DOHH2 (cell line): ENCODE results near the gene SNCG.

Experiments used
- H3F3A ChIP-seq: fragments of 200-600 bp; sonication (generic), shearing (Covaris generic); 2 replicates; pipeline ENCODE4 v1.6.0; 2016; ENCODE audit warnings: antibody characterized with exemption, mild to moderate bottlenecking; ENCODE audit not compliant: control insufficient read depth, insufficient read depth
- H3K27ac ChIP-seq: fragments of 200-600 bp; sonication (generic); 2 replicates; pipeline ENCODE4 v1.5.1; 2014; ENCODE audit warnings: low read depth, mild to moderate bottlenecking, low read length, moderate library complexity
- H3K27me3 ChIP-seq: fragments of 200-600 bp; sonication (generic); 2 replicates; pipeline ENCODE4 v1.6.1; 2014; ENCODE audit warnings: mild to moderate bottlenecking, low read length, mixed read lengths; ENCODE audit not compliant: control insufficient read depth
- H3K36me3 ChIP-seq: fragments of 200-600 bp; sonication (generic); 2 replicates; pipeline ENCODE4 v1.6.1; 2014; ENCODE audit warnings: mild to moderate bottlenecking, low read length, moderate library complexity, mixed read lengths; ENCODE audit not compliant: control insufficient read depth
- H3K4me1 ChIP-seq: fragments of 200-600 bp; sonication (generic); 2 replicates; pipeline ENCODE4 v1.6.1; 2014; ENCODE audit warnings: mild to moderate bottlenecking, low read length, mixed read lengths; ENCODE audit not compliant: control insufficient read depth
- H3K4me2 ChIP-seq: fragments of 200-600 bp; sonication (generic); 2 replicates; pipeline ENCODE4 v1.6.0; 2014; ENCODE audit warnings: mild to moderate bottlenecking, low read length, moderate library complexity
- H3K4me3 ChIP-seq: fragments of 200-600 bp; sonication (generic); 2 replicates; pipeline ENCODE4 v1.5.1; 2014; ENCODE audit warnings: mild to moderate bottlenecking, low read length, mixed read lengths
- H3K79me2 ChIP-seq: fragments of 200-600 bp; sonication (generic); 2 replicates; pipeline ENCODE4 v1.6.1; 2014; ENCODE audit warnings: mild to moderate bottlenecking, low read length, mixed read lengths; ENCODE audit not compliant: control insufficient read depth
- H3K9me2 ChIP-seq: fragments of 200-600 bp; sonication (generic); replicated peaks from 2 replicates; pipeline ENCODE4 v1.6.1; 2014; ENCODE audit warnings: mild to moderate bottlenecking, low read length, mixed read lengths; ENCODE audit not compliant: control insufficient read depth
- H3K9me3 ChIP-seq: fragments of 200-600 bp; sonication (generic); 2 replicates; pipeline ENCODE4 v1.6.1; 2014; ENCODE audit warnings: antibody characterized with exemption, low read length, mixed read lengths; ENCODE audit not compliant: control insufficient read depth, insufficient read depth
- H4K20me1 ChIP-seq: fragments of 200-600 bp; sonication (generic); 2 replicates; pipeline ENCODE4 v1.6.0; 2014; ENCODE audit warnings: low read depth, mild to moderate bottlenecking, antibody characterized with exemption, low read length, moderate library complexity; ENCODE audit not compliant: control insufficient read depth, insufficient read depth
- CTCF ChIP-seq: fragments of 200-600 bp; sonication (generic); IDR thresholded peaks from one replicate; pipeline ENCODE4 v1.5.1; 2014; ENCODE audit warnings: antibody characterized with exemption, mild to moderate bottlenecking, low read depth, low read length; ENCODE audit not compliant: poor library complexity, severe bottlenecking
- EZH2phosphoT487 ChIP-seq: fragments of 200-600 bp; sonication (generic); IDR thresholded peaks from 2 replicates; pipeline ENCODE4 v1.6.1; 2017; ENCODE audit warnings: borderline replicate concordance, mild to moderate bottlenecking, antibody characterized with exemption, low read length, moderate library complexity, mixed read lengths

Gene SNCG

GRCh38 chr10:86960863-86961434 is 2.5 kb downstream of the SNCG start:
- Histone ChIP-seq H3K9me3 (no peaks in the 10 kb centered on the region), H3K79me2 (no peaks in the 10 kb centered on the region), H3K4me3 (no peak overlapping the region), H3K4me2 (no peak overlapping the region), H3K36me3 (no peaks in the 10 kb centered on the region), H3F3A (no peaks in the 10 kb centered on the region), H3K27me3 (no peaks in the 10 kb centered on the region), H3K9me2 (no peaks in the 10 kb centered on the region), H3K4me1 (no peaks in the 10 kb centered on the region), H4K20me1 (no peaks in the 10 kb centered on the region), H3K27ac (no peak overlapping the region)
- TF ChIP-seq EZH2phosphoT487 (no peak), CTCF (no peak)

GRCh38 chr10:86961481-86962091 is 3.2 kb downstream of the SNCG start:
- no peaks in the 10 kb centered on the region for H3K79me2 ChIP-seq
- no peaks in the 10 kb centered on the region for H3F3A ChIP-seq
- peaks cover 3% of the 10 kb centered on the region; the same call in 1 of the 2 replicates for H3K4me1 ChIP-seq
- no peak overlapping the region for H3K27ac ChIP-seq
- H3K9me2 ChIP-seq: no peaks in the 10 kb centered on the region
- no peak overlapping the region for H3K4me3 ChIP-seq
- no peaks in the 10 kb centered on the region for H3K27me3 ChIP-seq
- no peaks in the 10 kb centered on the region for H3K36me3 ChIP-seq
- no peaks in the 10 kb centered on the region for H4K20me1 ChIP-seq
- no peaks in the 10 kb centered on the region for H3K9me3 ChIP-seq
- H3K4me2 ChIP-seq: no peak overlapping the region
- TF ChIP-seq EZH2phosphoT487 (no peak), CTCF (no peak)

- peaks cover 3% of the 10 kb centered on the region; the same call in 1 of the 2 replicates for H3K4me1 ChIP-seq
- H3K36me3 ChIP-seq: no peaks in the 10 kb centered on the region
- H3K27ac ChIP-seq: no peak overlapping the region
- H3K4me2 ChIP-seq: no peak overlapping the region
- no peaks in the 10 kb centered on the region for H3K79me2 ChIP-seq
- H3F3A ChIP-seq: no peaks in the 10 kb centered on the region
- H4K20me1 ChIP-seq: no peaks in the 10 kb centered on the region
- TF ChIP-seq CTCF: no peak
- TF ChIP-seq EZH2phosphoT487: no peak
- H3K9me3 ChIP-seq: no peaks in the 10 kb centered on the region
- H3K27me3 ChIP-seq: no peaks in the 10 kb centered on the region
- H3K9me2 ChIP-seq: no peaks in the 10 kb centered on the region
- H3K4me3 ChIP-seq: no peak overlapping the region
Observed at GRCh38 chr10:86962136-86962980, 4.0 kb downstream of the SNCG start.
